ENCODE measurements around the gene TMEM238.
A peak's percentile ranks its signal among the peaks of the same experiment; 100 is the strongest.

TMEM238 gene

DNA sequence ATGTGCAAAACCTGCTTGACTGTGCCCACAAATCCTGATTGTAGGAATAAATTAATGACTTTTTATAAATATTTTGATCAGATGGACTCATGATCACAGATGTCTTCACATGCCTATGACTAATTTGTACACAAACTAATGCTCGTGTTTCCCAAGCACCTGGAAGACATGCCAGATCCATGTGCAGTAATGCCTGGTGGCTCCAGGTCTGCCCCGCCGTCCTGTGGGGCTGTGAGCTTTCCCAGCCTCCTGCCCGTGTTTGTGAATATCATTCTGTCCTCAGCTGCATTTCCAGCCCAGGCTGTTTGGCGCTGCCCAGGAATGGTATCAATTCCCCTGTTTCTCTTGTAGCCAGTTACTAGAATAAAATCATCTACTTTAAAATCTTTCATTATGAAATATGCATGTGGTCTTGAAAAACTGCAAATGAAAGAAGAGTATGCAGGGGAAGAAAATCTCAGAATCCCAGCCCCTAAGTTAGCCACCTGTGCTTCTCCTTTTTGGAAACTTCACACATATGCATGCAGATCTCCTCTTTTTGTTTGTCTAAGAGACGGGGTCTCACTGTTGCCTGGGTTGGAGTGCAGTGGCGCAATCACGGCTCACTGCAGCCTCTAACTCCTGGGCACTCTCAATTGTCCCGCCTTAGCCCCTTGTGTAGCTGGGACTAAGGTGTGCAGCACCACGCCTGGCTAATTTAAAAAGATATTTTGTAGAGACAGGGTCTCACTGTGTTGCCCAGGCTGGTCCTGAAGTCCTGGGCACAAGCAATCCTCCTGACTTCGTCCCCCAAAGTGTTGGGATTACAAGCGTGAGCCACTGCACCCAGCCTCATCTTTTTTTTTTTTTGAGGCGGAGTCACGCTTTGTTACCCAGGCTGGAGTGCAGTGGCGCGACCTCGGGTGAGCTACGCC lies 7.9 kb upstream of the TMEM238 start:
- H3K27me3 ChIP-seq (ENCODE audit: insufficient read depth, poor library complexity, severe bottlenecking), result no peaks in the 10 kb centered on the region
- peak; percentile 51 for ATAC-seq (ENCODE audit: low read depth)
- peaks cover 4% of the 10 kb centered on the region for H3K4me1 ChIP-seq (ENCODE audit: insufficient read depth, poor library complexity, severe bottlenecking)
- no peaks in the 10 kb centered on the region for H3K9me3 ChIP-seq (ENCODE audit: severe bottlenecking)
- no peak overlapping the region for H3K27ac ChIP-seq (ENCODE audit: poor library complexity, severe bottlenecking)
- H3K36me3 ChIP-seq (ENCODE audit: low read depth), result peaks cover 49% of the 10 kb centered on the region
- no peak for TF ChIP-seq CTCF (IDR thresholded peaks at IDR 0.05; ENCODE audit: poor library complexity, severe bottlenecking)
- DNase-seq (ENCODE audit: low spot score), result no peak
- H3K4me3 ChIP-seq (ENCODE audit: severe bottlenecking), result no peak overlapping the region

- H3K36me3 ChIP-seq (ENCODE audit: low read depth), result peaks cover 56% of the 10 kb centered on the region
- ATAC-seq (ENCODE audit: low read depth) (no peak), DNase-seq (ENCODE audit: low spot score) (no peak)
- H3K27me3 ChIP-seq (ENCODE audit: insufficient read depth, poor library complexity, severe bottlenecking), result no peaks in the 10 kb centered on the region
- H3K27ac ChIP-seq (ENCODE audit: poor library complexity, severe bottlenecking), result peak overlapping the region; percentile 6
- peaks cover 4% of the 10 kb centered on the region for H3K4me1 ChIP-seq (ENCODE audit: insufficient read depth, poor library complexity, severe bottlenecking)
- no peaks in the 10 kb centered on the region for H3K9me3 ChIP-seq (ENCODE audit: severe bottlenecking)
- TF ChIP-seq CTCF (IDR thresholded peaks at IDR 0.05; ENCODE audit: poor library complexity, severe bottlenecking), result no peak
- no peak overlapping the region for H3K4me3 ChIP-seq (ENCODE audit: severe bottlenecking)
Measured at GRCh38 chr19:55391191-55391670, 7.1 kb upstream of the TMEM238 start.

DNA sequence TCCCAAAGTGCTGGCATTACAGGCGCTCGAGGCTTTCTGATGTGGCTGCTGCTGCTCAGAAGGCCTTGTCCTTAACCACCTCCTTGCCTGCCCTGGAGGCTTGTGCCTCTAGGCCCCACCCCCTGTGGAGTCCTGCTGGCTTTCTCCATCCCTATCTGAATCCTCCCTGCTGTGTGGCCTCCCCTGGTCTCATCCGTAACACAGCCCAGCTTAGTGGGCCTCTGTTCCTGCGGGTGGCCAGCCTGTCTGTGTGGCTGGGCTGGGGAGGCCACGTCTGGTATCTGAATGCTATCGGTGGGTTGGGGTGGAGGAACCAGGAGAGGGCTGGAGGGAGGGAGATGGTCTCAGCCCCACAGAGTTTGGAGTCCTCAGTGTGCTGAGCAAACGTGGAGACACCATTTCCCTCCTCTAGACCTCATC lies 6.4 kb upstream of the TMEM238 start:
- Histone ChIP-seq H3K4me3 (ENCODE audit: severe bottlenecking) (no peak overlapping the region), H3K4me1 (ENCODE audit: insufficient read depth, poor library complexity, severe bottlenecking) (peaks cover 4% of the 10 kb centered on the region), H3K27ac (ENCODE audit: poor library complexity, severe bottlenecking) (peak overlapping the region; percentile 6), H3K27me3 (ENCODE audit: insufficient read depth, poor library complexity, severe bottlenecking) (no peaks in the 10 kb centered on the region), H3K9me3 (ENCODE audit: severe bottlenecking) (no peaks in the 10 kb centered on the region), H3K36me3 (ENCODE audit: low read depth) (peaks cover 60% of the 10 kb centered on the region)
- ATAC-seq (ENCODE audit: low read depth) (no peak), DNase-seq (ENCODE audit: low spot score) (no peak)
- TF ChIP-seq CTCF (IDR thresholded peaks at IDR 0.05; ENCODE audit: poor library complexity, severe bottlenecking), result no peak

DNA sequence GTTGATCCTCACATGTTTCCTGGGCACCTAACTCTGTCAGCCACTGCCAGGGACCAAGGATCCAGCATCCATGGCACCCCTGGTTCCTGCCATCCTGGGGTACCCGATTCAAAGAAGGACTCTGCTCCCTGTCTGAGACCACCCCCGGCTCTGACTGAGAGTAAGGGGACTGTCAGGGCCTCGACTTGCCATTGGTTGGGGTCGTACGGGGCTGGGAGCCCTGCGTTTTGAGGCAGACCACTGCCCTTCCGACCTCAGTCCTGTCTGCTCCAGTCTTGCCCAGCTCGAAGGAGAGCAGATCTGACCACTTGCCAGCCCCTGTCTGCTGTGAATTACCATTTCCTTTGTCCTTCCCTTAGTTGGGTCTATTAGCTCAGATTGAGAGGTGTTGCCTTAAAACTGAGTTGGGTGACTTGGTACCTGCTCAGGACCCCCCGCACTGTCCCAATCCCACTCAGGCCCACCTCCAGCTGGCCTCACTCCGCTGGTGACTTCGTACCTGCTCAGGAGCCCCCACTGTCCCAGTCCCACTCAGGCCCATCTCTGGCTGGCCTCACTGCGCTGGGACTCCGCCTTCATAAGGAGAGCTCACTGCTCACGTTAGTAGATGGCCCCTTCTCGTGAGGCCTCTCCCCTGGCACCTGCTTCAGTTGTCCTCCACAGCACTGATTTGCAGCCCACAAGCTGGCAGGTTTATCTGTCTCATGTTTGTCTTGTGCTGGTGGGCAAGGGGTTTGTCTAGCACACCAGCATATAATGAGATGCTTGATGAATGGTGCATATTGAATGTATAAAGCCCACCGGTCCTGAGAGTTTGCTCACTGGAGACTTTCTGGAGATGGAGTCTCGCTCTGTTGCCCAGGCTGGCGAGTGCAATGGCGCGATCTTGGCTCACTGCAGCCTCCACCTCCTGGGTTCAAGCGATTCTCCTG lies 5.6 kb upstream of the TMEM238 start:
- TF ChIP-seq CTCF (IDR thresholded peaks at IDR 0.05; ENCODE audit: poor library complexity, severe bottlenecking), result no peak
- peaks cover 60% of the 10 kb centered on the region for H3K36me3 ChIP-seq (ENCODE audit: low read depth)
- ATAC-seq (ENCODE audit: low read depth) (no peak), DNase-seq (ENCODE audit: low spot score) (no peak)
- no peaks in the 10 kb centered on the region for H3K27me3 ChIP-seq (ENCODE audit: insufficient read depth, poor library complexity, severe bottlenecking)
- no peak overlapping the region for H3K4me3 ChIP-seq (ENCODE audit: severe bottlenecking)
- peaks cover 4% of the 10 kb centered on the region for H3K4me1 ChIP-seq (ENCODE audit: insufficient read depth, poor library complexity, severe bottlenecking)
- H3K9me3 ChIP-seq (ENCODE audit: severe bottlenecking), result no peaks in the 10 kb centered on the region
- H3K27ac ChIP-seq (ENCODE audit: poor library complexity, severe bottlenecking), result peak overlapping the region; percentile 2

Measured in RWPE2 (cell line).